Activated CD8-positive, alpha-beta T cell treated with anti-CD3 and anti-CD28 coated beads for 36 hours (primary cell): ENCODE results near the gene FYN. TPM values are rescaled to one million over a fixed set of nuclear protein-coding genes. Genes with fewer than 3 reads are reported as not detected.

Source experiments
- ATAC-seq: fragments of 200-7000 bp; cut with Tn5 transposase; one replicate; pipeline ENCODE4 v1.10.0; 2021; ENCODE audit warnings: mild to moderate bottlenecking, moderate library complexity
- CTCF ChIA-PET: fragments of 350-600 bp; sonication (Branson Sonifier 250); formaldehyde crosslinking; loops from one replicate; lab custom pipeline; 2021; ENCODE audit warnings: antibody characterized with exemption; lab: Charles Lee
- POLR2A ChIA-PET: fragments of 350-600 bp; sonication (Branson Sonifier 250); formaldehyde crosslinking; loops from one replicate; lab custom pipeline; 2021; ENCODE audit warnings: antibody characterized with exemption; lab: Charles Lee
- DNase-seq: peaks from one replicate; pipeline ENCODE4 v3.0.0-alpha.2; 2020
- H3K27ac Mint-ChIP-seq: one replicate; pipeline ENCODE4 v1.8.0; 2021; ENCODE audit warnings: mild to moderate bottlenecking, mixed read lengths
- H3K27me3 Mint-ChIP-seq: one replicate; pipeline ENCODE4 v1.8.0; 2021; ENCODE audit warnings: mixed read lengths
- H3K36me3 Mint-ChIP-seq: one replicate; pipeline ENCODE4 v1.8.0; 2021; ENCODE audit warnings: low read depth, mixed read lengths
- H3K4me1 Mint-ChIP-seq: one replicate; pipeline ENCODE4 v1.8.0; 2021; ENCODE audit warnings: low read depth, mixed read lengths
- H3K4me3 Mint-ChIP-seq: one replicate; pipeline ENCODE4 v1.8.0; 2021; ENCODE audit warnings: mild to moderate bottlenecking, moderate library complexity, mixed read lengths
- H3K9me3 Mint-ChIP-seq: one replicate; pipeline ENCODE4 v1.8.0; 2021; ENCODE audit warnings: mixed read lengths
- intact Hi-C: fragments of 100-400 bp; cut with micrococcal nuclease; formaldehyde crosslinking; loops from one replicate; pipeline ENCODE4 v1.10.0; 2022
- total RNA-seq, 2 experiments: library from RNA; stranded (reverse); gene quantifications; one replicate each; pipeline ENCODE4 v1.2.3, GENCODE V29; 2021
- TF ChIP-seq, protein P1 (sequence below): fragments of 200-600 bp; IDR thresholded peaks from one replicate; pipeline ENCODE4 v1.8.0; 2022; ENCODE audit warnings: antibody characterized with exemption, mild to moderate bottlenecking

The FYN gene
- total RNA-seq, 2 experiments from 2014 or later: 384 to 386 TPM

GRCh38 chr6:111776236-111777221 lies 96.7 kb downstream of the FYN start:
- ATAC-seq (peak; percentile 22), DNase-seq (no peak)
- Mint-ChIP-seq H3K27me3 (no peaks in the 10 kb centered on the region), H3K4me1 (peaks cover 91% of the 10 kb centered on the region), H3K9me3 (no peaks in the 10 kb centered on the region), H3K27ac (peak overlapping the region; percentile 81), H3K4me3 (no peak overlapping the region), H3K36me3 (peaks cover 67% of the 10 kb centered on the region)
- CTCF ChIA-PET: interaction anchor here (0.8 to 2.8 kb wide), 14 partner anchors 8 to 1710 kb away, joined by 3 to 11 read pairs (median 3); no protein-coding TSS in a partner anchor
- intact Hi-C loops: no loop called here
- POLR2A ChIA-PET: interaction anchor here (0.7 to 2.8 kb wide), 9 partner anchors 12 to 88 kb away, joined by 3 to 10 read pairs (median 4); no protein-coding TSS in a partner anchor
- TF ChIP-seq, protein P1, sequence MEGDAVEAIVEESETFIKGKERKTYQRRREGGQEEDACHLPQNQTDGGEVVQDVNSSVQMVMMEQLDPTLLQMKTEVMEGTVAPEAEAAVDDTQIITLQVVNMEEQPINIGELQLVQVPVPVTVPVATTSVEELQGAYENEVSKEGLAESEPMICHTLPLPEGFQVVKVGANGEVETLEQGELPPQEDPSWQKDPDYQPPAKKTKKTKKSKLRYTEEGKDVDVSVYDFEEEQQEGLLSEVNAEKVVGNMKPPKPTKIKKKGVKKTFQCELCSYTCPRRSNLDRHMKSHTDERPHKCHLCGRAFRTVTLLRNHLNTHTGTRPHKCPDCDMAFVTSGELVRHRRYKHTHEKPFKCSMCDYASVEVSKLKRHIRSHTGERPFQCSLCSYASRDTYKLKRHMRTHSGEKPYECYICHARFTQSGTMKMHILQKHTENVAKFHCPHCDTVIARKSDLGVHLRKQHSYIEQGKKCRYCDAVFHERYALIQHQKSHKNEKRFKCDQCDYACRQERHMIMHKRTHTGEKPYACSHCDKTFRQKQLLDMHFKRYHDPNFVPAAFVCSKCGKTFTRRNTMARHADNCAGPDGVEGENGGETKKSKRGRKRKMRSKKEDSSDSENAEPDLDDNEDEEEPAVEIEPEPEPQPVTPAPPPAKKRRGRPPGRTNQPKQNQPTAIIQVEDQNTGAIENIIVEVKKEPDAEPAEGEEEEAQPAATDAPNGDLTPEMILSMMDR: no peak

DNA sequence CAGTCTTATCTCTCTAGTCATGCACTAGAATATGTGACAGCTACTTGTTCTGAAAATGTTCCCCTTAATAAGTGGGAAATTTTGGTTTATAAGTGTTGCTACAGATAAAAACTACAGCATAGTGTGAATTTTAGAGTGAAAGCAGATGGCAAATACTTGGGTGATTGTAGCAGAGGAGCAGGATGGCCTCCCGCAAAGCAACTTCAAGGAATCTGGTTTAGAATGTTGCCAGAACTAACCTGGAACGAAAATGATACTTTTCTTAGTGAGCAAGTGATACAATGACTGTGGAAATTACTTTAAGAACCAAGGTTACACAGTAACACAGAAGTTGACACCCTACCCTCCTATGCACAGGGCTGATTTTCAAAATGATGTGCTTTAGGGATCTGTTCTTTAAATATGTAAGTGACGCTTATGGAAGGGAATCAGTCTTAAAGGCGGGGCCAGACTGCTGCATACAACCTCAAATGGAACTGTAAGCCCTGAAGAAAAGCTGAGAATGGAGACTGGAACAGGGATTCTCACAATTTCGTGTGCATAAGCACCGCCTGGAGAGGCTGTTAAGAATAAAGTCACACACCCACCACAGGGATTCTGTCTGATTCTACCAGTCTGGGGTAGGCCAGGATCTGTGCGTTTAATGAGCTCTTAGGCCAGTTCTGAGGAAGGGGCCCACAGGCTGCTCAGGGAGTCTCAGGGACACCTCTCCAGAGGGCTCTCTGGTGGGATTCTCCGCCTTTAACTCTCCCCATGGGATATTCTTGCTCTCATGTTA lies 97.9 kb downstream of the FYN start:
- ATAC-seq (no peak), DNase-seq (no peak)
- H3K9me3 Mint-ChIP-seq: peaks cover 2% of the 10 kb centered on the region
- TF ChIP-seq, protein P1: no peak
- H3K27ac Mint-ChIP-seq: peak overlapping the region; percentile 81
- intact Hi-C loops: no loop called here
- H3K27me3 Mint-ChIP-seq: no peaks in the 10 kb centered on the region
- ChIA-PET POLR2A (interaction anchor here (0.7 to 2.8 kb wide), 9 partner anchors 9 to 69 kb away, joined by 3 to 10 read pairs (median 4); no protein-coding TSS in a partner anchor), CTCF (interaction anchor here (1.0 to 2.8 kb wide), 6 partner anchors 9 to 53 kb away, joined by 3 to 11 read pairs (median 5); no protein-coding TSS in a partner anchor)
- H3K36me3 Mint-ChIP-seq: peaks cover 70% of the 10 kb centered on the region
- H3K4me1 Mint-ChIP-seq: peaks cover 91% of the 10 kb centered on the region
- no peak overlapping the region for H3K4me3 Mint-ChIP-seq

- ChIA-PET POLR2A (interaction anchor here (0.6 to 2.5 kb wide), 5 partner anchors 10 to 96 kb away, joined by 3 to 10 read pairs (median 3); no protein-coding TSS in a partner anchor), CTCF (interaction anchor here (1.0 to 2.5 kb wide), 2 partner anchors 10 to 23 kb away, joined by 3 to 9 read pairs; no protein-coding TSS in a partner anchor)
- TF ChIP-seq, protein P1: no peak
- H3K27me3 Mint-ChIP-seq: no peaks in the 10 kb centered on the region
- no peak for DNase-seq
- H3K36me3 Mint-ChIP-seq: peaks cover 67% of the 10 kb centered on the region
- no peak for ATAC-seq
- H3K4me1 Mint-ChIP-seq: peaks cover 89% of the 10 kb centered on the region
- intact Hi-C loops: no loop called here
- peak overlapping the region; percentile 81 for H3K27ac Mint-ChIP-seq
- H3K9me3 Mint-ChIP-seq: peaks cover 4% of the 10 kb centered on the region
- H3K4me3 Mint-ChIP-seq: no peak overlapping the region
Measured at GRCh38 chr6:111774346-111774703, 98.9 kb downstream of the FYN start.

DNA sequence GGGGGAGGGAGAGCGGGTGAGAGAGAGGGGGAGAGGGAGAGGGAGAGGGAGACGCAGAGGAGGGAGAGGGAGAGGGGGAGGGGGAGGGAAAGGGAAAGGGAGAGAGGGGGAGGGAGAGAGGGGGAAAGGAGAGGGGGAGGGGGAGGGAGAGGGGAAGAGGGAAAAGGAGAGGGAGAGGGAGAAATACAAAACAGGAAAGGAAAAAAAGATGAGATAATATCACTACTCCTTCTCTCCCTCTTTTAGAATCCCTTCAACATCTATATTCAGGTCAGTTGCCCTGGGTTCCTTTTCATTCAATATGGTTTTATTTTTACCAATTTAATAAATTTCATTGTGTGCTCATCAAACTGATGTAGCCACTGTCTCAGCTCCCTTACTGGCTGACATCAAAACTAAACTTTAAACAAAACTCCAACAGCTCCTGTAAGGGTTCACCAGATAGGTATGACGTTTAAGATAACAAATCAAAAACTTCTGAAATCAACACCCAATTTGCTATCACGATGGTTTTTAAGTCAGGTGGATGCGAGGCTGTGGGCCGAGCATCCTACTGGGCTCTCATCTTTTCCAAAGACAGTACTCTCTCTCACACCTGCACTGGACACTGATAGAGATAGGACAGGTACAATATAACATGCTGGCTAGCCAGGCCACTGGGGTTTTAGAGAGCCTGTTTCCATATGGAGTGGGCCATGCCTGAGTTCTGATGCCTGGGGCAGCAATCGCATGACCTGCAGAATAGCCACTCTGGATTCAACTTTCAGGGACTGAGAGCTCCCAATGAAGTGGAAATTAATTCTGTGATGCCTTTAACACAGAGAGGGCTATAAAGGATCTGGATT lies 99.5 kb downstream of the FYN start:
- Mint-ChIP-seq H3K4me3 (no peak overlapping the region), H3K4me1 (peaks cover 89% of the 10 kb centered on the region), H3K9me3 (peaks cover 4% of the 10 kb centered on the region), H3K36me3 (peaks cover 69% of the 10 kb centered on the region), H3K27me3 (no peaks in the 10 kb centered on the region), H3K27ac (peak overlapping the region; percentile 81)
- POLR2A ChIA-PET: interaction anchor here (0.7 to 2.5 kb wide), 3 partner anchors 10 to 63 kb away, joined by 3 to 10 read pairs (median 3); no protein-coding TSS in a partner anchor
- CTCF ChIA-PET: interaction anchor here (2.5 kb wide), 1 partner anchor 10 kb away, joined by 9 read pairs; no protein-coding TSS in a partner anchor
- TF ChIP-seq, protein P1: no peak
- ATAC-seq: no peak
- DNase-seq: no peak
- intact Hi-C loops: no loop called here
